ENCODE data around the gene SPSB1.

Gene SPSB1

DNA sequence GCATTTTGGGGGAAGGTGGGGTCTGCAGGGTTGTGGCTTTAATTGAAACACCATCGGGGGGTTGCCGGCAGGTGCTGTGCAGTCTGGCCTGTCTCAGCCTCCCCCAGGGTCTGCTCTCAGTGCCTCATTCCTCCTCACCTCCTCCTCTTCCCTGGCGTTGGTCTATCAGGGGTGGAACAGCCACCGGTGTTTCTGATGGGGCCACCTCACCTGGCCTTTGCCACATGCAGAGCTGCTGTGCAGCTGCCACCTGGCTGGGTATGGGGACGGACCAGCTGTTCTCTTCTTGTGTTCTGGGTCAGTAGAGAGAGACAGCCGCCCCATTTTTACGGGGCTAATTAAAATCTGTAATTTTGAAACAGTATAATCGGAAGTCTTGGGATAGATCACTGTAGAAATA lies 53.9 kb downstream of the SPSB1 start:
- no peak for DNase-seq

DNA sequence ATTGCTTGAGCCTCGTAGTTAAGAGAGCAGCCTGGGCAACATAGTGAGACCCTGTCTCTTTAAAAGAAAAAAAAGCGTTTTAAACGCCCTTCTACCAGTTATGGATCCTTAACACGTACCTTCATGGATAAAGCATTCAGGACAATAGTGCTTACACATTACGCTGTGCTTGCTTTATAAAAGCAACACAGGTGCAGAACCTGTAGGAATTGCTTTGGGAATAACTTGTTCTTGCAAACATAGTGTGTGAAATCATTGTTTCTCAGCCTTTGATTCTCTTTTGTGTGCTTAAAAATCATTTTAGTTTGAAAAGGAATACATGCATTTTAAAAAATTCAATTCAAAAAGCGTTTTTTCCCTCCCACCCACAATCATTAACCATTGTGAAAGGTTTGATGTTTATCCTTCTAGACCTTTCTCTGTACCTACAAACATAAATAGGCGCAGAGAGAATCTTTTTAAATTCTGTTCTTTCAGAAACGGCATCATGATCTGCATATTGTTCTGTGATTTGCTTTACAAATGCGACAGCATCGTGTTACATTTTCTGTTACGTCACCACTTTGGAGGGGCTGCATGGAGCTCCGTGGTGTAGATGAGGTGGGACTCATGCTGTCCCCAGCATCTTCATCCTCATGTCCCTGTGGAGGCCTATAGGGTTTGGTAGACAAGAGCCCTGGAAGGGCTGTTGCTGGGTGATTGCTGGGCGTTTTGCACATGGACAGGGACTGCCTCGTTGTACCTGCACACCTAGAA lies 54.6 kb downstream of the SPSB1 start:
- no peak for DNase-seq

DNA sequence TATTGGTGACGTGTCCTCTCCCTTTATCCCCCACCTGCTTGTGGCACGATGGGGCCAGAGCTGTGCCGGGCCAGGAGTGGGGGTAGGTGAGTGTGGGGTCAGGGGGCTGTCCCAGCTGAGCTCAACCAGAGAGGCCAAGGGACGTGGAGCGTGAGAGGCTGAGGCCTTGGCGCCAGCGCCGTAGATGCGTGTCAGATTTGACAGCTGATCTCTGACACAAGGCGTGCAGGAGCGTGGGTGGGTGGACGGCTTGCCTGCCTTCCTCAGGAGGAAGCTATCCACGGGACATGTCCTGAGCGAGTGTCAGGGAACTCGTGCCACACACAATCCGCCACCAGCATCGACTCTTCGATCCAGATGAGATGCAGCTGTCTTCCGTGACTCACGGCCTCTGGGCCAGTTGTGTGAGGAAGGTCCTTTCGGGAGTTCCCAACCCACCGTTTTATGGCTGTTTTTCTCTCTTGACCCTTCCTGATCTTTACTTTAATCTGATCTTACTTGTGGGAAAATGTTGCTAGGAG lies 56.7 kb downstream of the SPSB1 start:
- DNase-seq: no peak

DNA sequence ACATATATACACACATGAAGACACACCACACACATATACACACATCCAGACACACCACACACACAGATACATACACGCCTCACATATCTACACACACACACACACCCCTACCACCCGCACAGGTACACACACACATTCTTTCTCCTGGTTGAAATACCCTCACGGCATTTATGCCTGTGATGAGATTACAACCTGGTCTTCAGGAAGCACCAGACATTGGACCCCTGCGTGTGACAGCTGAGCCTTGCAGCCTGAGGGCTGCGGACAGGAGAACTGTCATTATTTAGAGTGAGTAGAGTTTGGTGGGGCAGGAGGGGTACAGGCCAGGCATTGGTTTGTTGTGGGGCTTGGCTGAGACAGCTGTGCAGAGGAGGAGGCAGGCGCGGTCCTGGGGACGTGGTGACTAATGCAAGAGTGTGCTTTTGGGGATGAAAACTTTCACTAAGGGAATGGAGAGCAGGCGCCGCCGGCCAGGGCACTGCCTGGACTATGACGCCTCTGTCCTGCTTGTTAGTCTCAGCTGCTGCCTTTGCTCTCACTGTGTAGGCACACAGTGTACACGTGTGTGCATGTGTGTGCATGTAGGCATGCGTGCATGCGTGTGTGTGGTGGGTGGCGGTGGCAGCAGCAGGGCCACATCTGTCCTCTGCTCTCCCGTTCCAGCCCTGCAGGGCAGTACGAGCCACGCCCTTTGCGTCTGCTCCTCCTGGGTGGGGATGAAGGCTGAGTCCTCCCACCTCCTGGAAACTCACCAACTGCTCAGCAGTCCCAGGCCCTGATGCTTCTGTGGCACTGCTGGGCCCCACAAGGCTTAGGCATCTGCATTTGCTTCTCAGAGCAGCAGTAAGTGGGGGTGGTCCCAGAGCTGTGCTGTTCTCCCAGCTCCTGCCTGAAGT lies 57.6 kb downstream of the SPSB1 start:
- DNase-seq: no peak

DNA sequence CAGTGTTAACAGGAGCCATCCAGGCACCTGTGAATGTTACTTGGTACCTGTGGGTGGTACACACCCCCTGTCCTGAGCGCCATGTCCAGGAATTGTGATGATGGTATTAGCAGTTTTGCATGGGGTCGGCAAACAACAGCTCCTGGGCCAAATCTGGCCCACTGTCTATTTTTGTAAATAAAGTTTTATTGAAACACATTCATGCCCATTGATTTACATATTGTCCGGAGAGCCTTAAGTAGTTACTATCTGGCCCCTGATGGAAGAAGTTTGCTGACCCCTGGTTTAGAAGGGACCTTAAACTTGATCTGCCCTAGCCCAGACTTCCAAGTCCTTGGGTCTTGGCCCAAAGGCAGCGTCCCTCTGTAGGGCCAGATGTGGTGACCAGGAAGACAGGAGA lies 58.3 kb downstream of the SPSB1 start:
- DNase-seq: no peak

DNA sequence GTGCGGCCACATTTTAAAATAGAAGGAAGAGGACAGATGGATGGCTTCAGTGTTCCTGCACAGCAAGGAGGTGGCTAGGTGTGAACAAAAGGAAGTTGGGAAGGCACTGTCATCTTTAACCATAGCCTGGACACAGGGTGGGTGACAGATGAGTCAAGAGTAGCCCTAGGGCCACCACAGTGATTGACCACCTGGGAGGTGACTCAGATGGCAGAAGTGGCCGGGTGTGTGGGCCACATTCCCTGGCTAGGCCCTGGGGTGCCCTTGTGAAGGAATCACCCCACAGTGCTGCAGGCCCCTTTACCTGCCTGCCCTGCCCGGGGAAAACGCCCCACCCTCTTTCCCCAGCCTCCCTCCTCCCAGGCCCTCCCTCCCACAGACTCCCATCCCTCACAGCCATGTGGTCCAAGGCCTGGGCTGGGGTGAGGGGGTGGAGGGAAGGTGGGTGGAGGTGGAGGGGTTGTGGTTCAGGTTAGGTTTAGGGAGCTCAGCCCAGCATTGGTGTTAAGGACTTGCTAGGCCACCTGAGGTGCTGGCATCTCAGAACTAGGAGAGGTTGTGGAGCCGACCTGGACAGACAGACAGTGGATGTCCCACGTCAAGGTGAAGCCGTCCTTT lies 59.1 kb downstream of the SPSB1 start:
- DNase-seq: no peak

DNA sequence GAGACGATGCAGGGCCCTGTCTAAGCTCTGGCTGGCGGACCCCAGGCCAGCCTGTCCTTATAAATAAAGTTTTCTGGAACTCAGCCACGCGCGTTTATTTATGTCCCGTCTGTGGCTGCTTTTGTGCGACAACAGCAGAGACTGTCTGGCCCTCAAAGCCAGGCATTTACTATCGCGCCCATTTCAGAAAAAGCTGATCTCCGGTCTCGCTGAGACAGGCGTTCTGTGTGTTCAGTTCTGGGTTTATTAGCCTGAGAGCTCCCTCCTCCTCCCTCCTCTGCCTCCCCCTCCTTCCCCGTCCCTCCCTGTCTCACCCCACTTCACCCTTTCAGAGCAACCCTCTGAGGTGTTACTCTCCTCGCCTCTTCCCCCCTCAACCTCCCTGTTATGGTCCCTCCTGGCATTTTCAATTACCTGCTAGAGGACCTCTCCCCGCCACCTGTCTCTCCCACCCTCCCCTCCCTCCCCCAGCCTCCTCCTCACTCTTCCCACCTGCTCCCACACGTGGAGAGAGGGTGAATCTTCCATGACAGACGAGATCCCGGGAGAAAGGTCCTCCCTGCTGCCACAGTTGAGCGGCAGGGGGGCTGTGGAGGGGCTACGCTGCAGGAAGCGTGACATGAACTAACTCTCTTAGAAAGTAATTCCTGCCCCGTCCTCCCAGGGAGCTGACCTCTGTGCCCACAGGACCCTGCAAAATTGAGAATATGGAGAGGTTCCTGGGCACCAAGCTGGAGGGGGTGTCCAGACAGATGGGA lies 59.9 kb downstream of the SPSB1 start:
- no peak for DNase-seq

DNA sequence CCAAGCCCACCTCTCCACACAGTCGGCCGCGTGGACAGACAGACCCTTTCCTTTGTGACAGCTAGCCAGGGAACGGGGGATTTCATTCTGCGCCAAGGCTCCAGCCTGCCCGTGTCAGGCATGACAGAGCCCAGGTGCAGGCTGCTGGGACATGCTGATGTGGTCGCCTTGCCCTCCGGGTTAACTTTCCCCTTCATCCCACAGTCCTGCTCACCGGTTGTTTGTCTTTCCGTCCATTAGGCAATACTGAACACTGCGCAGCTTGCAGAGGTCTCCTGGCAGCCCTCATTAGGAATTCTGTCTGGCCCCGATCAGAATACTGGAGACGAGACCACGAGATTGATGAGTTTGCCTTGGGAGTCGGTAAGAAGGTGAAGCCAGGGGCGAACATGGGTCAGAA lies 62.8 kb downstream of the SPSB1 start:
- no peak for DNase-seq

DNA sequence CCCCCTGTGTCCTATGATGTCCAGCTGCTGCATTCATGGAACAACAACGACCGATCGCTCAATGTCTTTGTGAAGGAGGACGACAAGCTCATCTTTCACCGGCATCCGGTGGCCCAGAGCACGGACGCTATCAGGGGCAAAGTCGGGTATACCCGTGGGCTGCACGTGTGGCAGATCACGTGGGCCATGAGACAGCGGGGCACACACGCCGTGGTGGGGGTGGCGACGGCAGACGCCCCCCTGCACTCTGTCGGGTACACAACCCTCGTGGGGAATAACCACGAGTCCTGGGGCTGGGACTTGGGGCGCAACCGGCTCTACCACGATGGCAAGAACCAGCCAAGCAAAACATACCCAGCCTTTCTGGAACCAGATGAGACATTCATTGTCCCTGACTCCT lies 63.3 kb downstream of the SPSB1 start:
- no peak for DNase-seq

DNA sequence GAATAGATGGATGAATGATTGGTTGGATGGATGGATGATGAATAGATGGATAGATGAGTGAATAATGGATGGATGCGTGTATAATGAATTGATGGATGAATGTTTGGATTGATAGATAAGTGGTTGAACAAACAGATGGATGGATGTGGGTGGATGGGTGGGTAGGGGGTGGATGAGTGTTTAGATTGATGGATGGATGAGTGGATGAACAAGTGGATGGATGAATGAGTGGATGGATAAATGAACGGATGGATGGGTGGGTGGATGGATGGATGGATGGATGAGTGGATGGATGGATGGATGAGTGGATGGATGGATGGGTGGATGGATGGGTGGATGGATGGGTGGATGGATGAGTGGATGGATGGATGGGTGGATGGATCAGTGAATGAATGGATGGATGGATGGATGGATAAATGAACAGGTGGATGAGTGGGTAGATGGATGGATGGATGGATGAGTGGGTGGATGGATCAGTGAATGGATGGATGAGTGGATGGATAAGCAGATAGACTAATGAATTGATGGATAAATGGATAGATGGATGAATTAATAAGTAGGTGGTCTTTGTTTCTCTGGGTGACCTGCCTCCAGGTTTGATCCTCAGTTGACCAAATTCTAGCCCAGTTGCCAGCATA lies 64.3 kb downstream of the SPSB1 start:
- DNase-seq: no peak

DNA sequence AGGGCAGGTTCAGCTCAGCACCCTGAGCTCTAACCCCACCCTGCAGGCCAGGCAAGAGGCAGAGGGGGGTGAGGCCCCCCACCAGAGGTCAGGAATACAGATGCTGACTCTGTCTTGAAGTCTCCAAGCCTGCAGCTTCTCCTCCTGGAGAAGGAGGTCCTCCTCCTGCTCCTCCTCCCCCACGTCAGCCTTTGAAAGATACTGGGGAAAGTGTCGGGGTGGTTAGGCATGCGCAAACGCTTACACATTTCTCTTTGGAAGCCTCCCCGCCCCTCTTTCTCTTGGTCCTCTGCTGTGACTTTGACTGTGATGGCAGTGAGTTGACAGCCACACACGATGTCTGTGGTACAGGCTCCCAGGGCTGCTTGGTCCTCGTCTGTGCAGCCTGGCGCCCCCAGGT lies 65.3 kb downstream of the SPSB1 start:
- no peak for DNase-seq

DNA sequence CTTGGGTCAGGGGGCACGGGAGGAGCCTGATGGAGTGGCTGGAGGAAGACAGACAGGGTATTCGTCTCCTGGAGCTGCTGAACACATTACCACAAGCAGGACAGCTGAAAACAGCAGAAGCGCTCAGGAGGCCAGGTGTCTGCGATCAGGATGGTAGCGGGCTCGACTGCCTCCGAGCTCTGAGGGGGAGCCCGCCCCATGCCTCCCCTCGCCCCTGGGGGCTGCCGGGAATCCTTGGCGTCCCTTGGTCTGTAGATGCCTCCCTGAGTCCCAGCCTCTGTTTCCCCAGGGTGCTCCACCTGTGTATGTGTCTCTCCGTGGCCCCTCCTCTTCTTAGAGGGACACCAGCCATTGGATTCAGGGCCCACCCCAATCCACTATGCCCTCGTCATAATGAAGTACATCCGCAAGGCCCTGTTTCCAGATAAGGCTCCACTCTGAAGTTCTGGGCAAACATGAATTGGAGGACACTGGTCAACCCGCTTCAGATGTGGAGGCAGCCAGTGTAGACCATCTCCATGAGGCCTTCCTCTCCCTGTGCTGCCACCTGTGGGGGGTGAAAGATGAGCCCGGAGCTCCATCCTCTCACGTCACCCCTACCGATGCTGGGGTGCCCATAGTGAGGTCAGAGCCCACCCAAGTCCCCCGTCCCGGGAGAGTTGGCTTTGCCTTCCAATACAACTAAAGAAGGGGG lies 67.8 kb downstream of the SPSB1 start:
- no peak for DNase-seq

DNA sequence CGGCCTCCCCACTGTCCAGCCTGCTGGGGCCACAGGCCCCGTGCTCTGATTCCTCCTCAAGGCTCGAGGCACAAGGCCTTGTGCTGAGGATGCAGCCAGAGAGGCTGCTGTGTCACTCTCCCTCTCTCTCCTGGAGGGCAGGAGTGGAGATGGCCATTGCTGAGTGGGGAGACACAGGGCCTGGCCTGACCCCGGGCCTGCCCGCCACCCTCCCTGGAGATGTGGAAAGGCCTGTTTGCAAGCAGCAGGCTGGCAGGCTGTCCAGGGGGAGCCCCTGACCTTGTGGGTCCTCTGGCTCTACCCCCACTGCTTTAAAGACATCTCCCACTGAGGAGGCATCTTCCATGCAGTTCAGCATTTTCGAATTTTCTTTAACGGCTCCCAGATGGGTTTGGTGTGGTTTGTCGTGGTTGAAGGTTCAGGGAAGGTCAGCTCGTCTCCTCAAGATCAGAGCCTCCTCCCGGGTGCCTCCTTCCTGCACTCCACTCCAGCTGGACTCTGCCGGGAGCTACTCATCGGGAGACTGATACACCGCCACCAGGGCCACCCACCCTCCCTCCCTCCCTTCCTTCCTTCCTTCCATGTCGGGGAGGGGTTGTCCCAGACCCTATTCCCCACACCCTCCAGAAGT lies 69.1 kb downstream of the SPSB1 start:
- DNase-seq: no peak

DNA sequence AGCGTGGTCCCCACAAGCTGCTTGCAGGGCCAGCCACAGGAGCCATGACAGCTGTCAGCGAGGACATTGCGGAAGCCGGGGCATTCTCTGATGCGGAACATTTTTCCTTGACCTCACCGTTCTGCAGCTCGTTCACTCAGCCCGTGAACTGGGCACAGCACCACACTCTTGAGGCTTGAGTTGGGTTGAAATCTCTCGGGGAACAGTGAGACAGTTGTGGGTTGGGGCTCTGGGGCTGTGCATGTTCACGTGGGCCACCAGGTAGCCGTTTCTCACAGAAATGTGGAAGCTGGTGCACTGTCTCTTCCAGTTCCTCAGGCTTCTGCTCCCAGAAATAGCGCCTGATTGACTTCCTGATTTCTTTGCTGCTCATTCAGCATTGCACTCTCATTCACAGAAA lies 69.8 kb downstream of the SPSB1 start:
- no peak for DNase-seq

DNA sequence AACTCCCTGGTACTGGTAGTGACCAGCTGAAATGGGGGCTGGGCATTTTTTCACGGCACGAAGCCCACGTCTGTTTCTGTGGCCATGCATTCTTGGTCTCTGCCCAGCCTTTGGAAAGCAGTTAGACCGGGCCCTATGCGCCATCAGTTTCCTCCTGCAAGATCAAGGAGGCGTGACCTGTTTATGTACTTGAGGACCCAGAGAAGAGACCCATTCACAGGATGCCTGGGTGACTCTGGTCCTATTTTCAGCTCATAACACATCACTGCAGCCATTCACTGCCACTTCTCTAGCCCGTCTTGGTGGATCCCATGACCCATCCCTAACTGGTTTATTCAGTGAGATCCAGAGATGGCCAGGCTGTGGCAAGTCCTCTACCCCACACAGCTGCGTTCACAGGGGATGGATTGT lies 70.4 kb downstream of the SPSB1 start:
- no peak for DNase-seq

DNA sequence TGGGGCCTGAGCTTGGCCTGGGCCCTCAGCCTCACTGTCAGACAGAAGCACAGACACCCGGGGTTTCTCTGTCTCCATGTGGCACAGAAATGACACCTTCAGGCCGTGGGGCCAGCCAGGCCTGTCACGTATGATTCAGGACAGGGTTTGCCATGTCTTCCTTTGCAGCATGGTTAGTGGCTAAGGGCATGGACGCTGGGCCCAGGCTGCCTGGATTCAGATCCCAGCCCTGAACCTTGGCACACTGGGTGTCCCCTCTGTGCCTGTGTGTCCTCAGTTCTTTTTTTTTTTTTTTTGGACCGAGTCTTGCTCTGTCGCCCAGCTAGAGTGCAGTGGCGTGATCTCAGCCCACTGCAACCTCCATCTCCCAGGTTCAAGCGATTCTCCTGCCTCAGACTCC lies 73.6 kb downstream of the SPSB1 start:
- no peak for DNase-seq

DNA sequence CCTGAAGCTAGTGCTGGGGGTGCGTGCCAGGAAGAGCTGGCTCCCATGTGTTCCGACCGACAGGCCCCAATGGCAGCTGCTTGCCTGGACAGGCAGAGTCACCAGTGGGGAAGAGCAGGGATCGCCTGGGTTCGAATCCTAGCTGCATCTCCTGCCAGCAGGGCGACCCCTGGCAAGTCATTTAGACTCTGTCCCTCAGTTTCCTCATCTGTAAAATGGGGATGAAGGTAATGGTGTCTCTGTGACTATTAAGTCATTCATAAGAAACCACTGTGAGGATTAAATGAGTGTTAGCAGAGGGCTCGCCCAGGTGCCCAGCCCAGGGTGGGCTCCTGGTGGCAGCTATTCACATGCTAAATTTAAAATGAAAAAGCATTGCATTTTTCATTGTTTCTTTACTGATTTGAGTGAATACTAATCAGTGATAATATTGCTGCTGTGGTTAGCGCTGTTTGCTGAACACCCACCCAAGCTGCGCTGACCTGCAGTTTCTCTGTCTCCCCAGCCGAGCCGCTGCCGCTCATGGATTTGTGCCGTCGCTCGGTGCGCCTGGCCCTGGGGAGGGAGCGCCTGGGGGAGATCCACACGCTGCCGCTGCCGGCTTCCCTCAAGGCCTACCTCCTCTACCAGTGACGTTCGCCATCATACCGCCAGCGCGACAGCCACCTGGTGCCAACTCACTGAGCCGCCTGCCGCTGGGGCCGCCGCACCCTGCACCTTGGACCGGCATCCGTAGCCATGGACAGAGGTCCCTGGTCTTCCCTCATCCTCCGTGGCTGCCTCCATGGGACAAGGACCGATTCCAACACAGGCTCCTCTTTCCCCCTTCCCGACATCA lies 74.5 kb downstream of the SPSB1 start:
- DNase-seq: no peak

DNA sequence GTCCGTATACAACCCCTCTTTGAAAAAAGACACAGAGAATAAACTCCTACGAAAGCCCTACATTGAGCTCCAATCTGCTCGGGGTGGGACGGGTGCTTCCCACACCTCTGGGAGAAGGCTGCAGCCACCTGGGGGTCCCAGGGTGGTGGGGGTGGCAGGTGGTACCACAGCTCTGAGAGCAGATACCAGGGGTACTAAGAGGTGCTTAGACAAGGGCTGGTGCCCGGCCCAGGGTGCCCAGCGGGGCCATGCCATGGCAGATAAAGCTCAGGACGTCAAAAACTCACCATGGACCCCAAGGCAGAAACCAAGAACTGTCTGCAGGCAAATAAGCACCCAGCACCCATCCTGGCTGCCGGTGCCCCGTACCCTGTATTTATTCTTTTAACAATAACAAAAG lies 75.1 kb downstream of the SPSB1 start:
- no peak for DNase-seq

DNA sequence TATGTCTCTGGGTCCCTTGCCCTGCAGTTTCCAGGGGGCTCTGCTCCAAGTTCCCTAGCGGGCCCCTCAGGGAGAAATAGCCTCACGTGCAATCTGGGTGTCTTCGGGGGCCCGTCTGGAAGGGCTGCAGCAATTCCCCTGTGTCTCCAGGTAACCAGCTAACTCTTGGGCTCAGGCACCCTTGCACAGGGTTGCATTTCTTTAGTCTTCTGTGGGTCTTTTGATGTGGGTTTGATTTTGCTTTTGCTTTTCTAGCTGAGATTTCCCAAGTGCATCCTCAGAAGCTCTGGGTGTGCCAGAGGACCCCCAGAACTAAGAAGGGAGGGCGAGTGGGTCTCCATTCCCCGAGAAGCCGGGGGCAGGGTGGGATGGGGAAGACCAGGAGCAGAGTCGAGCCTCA lies 75.7 kb downstream of the SPSB1 start:
- DNase-seq: no peak

Data from stimulated activated CD4-positive, alpha-beta T cell treated with anti-CD3 and anti-CD28 coated beads, Interleukin-2, amount 100 ng/mL, for 48 hours (primary cell).